ENCODE results near the gene TOP1. TPM values are rescaled to one million over a fixed set of nuclear protein-coding genes. Genes with fewer than 3 reads are reported as not detected.
"Not testable (repeated sequence)": the region's sequence is repeated elsewhere in the genome, so short reads cannot be mapped to it uniquely, and the experiment has no call there.

Gene TOP1
- total RNA-seq, 1 donor from 2014 or later = 17.2 TPM

DNA sequence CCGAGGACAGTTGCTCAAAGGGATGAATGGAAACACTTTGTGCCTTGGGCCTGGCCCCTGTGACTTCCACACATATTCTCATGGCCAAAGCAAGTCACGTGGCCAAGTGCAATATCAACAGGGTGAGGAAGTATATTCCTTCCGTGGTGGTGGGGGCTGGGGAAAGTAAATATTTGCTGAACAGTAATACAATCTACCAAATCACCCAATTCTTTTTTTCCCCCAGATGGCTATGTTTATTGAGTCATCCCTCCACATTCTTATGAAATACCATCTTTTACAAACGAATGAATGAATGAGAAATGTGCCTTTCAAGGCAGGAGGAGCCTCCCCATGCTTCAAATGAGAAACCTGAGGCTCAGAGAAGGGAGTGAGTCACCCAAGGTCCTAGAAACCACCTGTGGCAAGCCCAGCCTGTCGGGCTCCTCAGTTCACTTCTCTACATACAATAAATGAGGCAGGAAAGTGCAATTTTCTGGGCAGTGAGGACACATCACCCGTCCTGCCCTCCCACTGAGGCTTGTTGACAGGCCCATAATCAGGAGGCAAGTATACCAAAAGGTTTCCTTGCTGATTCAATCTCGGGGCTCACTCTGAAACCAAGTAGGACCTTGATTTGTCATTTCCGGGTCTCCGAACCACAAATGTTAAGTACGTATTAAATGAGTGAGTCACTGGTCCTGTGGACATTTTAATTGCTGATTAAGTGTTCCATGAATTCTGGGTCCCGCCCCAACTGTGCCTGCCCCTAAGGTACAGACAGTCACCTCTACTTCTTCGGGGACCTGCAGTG, 25.3 kb upstream of the TOP1 start:
- Histone ChIP-seq H3K36me3 (ENCODE audit: control insufficient read depth in 3 of 3, insufficient read depth in 3 of 3, low read length in 3 of 3) (no peaks in the 10 kb centered on the region), H3K9ac (ENCODE audit: low read depth in 1 of 3, low read length in 3 of 3) (no peak overlapping the region), H3K27me3 (ENCODE audit: control insufficient read depth in 3 of 3, insufficient read depth in 3 of 3, low read length in 3 of 3) (no peaks in the 10 kb centered on the region), H3K4me3 (ENCODE audit: low read length in 3 of 3) (no peak overlapping the region), H3K27ac (ENCODE audit: low read depth, low read length) (peak overlapping the region; percentile 70), H3K4me1 (ENCODE audit: control insufficient read depth in 3 of 3, insufficient read depth in 3 of 3, low read length in 3 of 3) (peaks cover 18 to 48% (median 33%) of the 10 kb centered on the region in 3 donors), H3K9me3 (ENCODE audit: control insufficient read depth in 3 of 3, low read length in 3 of 3) (peaks cover 3 to 6% (median 4%) of the 10 kb centered on the region in 3 donors)

DNA sequence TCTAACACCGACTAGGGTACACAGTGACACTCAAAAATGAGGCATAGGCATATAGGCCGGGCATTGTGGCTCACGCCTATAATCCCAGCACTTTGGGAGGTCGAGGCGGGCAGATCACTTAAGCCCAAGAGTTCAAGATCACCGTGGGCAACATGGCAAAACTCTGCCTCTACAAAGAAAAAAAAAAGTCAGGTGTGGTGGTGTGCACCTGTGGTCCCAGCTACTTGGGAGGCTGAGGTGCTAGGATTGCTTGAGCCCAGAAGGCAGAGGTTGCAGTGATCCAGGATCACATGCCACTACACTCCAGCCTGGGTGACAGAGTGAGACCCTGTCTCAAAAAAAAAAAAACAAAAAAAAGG, 24.7 kb upstream of the TOP1 start:
- peak overlapping the region; percentile 70 for H3K27ac ChIP-seq (ENCODE audit: low read depth, low read length)
- H3K4me1 ChIP-seq (ENCODE audit: control insufficient read depth in 3 of 3, insufficient read depth in 3 of 3, low read length in 3 of 3) = peaks cover 20 to 48% (median 33%) of the 10 kb centered on the region in 3 donors
- not testable (repeated sequence) for H3K9ac ChIP-seq (ENCODE audit: low read depth in 1 of 3, low read length in 3 of 3)

DNA sequence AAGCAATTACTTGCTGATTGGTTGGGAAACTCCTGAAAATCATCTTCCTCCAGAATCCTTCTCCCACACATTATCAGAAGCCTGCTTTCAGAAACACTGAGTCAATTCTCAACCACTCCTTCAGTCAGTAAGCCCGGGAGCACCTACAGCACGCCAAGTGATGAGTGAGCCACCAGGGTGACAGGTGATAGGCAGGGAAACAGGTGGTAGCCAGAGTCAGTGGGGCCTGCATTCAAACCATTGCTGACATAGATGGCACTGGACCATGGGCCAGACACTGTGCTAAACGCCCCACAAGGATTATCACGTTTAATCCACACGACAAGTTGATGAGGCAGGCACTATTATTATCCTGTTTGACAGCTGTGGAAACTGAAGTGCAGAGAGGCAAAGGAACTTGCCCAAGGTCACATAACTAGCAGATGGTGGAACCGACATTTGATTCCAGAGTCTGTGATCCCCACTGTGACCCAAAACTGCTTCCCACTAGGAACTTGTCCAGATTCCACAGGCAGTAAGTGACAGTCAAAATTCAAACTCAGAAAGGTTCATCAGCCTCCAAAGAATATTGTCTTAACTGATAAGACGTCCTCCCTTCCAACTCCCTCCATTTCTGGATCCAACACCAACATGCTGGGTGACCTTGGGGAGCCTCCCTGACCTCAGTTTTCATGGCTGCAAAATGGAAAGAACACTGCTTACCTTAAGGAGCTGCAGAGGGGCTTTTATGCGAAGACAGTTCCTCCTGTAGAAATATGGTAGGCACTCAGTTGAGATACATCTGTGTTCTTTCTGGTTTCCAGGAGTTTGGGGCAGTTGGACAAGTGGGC, 23.9 kb upstream of the TOP1 start:
- no peak overlapping the region for H3K4me3 ChIP-seq (ENCODE audit: low read length in 3 of 3)
- H3K9ac ChIP-seq (ENCODE audit: low read depth in 1 of 3, low read length in 3 of 3) = no peak overlapping the region
- H3K9me3 ChIP-seq (ENCODE audit: control insufficient read depth in 3 of 3, low read length in 3 of 3) = peaks cover 3 to 6% (median 4%) of the 10 kb centered on the region in 3 donors
- H3K4me1 ChIP-seq (ENCODE audit: control insufficient read depth in 3 of 3, insufficient read depth in 3 of 3, low read length in 3 of 3) = peaks cover 20 to 48% (median 33%) of the 10 kb centered on the region in 3 donors
- no peaks in the 10 kb centered on the region for H3K27me3 ChIP-seq (ENCODE audit: control insufficient read depth in 3 of 3, insufficient read depth in 3 of 3, low read length in 3 of 3)
- peak overlapping the region; percentile 75 for H3K27ac ChIP-seq (ENCODE audit: low read depth, low read length)
- no peaks in the 10 kb centered on the region for H3K36me3 ChIP-seq (ENCODE audit: control insufficient read depth in 3 of 3, insufficient read depth in 3 of 3, low read length in 3 of 3)

More for the DNA sequence above, 24.7 kb upstream of the TOP1 start:
- not testable (repeated sequence) for H3K9me3 ChIP-seq (ENCODE audit: control insufficient read depth in 3 of 3, low read length in 3 of 3); H3K27me3 ChIP-seq (ENCODE audit: control insufficient read depth in 3 of 3, insufficient read depth in 3 of 3, low read length in 3 of 3); H3K4me3 ChIP-seq (ENCODE audit: low read length in 3 of 3); H3K36me3 ChIP-seq (ENCODE audit: control insufficient read depth in 3 of 3, insufficient read depth in 3 of 3, low read length in 3 of 3)

DNA sequence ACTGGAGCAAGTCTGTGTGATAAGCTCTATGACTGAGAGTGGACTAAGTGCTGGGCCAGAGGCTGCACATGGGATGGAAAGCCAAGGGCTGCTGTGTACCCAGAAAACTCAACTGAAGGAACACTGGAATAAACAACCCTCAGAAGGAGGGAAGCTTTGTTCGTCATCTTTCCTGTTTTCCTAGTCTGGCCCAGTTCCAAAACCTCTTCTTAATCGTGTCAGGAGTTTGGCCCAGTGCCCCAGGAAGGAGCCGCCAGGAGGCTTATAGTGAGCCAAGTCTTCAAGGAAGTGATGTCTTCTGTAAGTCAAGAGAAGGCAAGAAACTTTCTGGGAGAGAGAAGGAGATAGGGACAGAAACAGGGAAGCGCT, 23.3 kb upstream of the TOP1 start:
- H3K4me1 ChIP-seq (ENCODE audit: control insufficient read depth in 3 of 3, insufficient read depth in 3 of 3, low read length in 3 of 3) = peaks cover 20 to 48% (median 33%) of the 10 kb centered on the region in 3 donors
- peak overlapping the region; percentile 75 for H3K27ac ChIP-seq (ENCODE audit: low read depth, low read length)

DNA sequence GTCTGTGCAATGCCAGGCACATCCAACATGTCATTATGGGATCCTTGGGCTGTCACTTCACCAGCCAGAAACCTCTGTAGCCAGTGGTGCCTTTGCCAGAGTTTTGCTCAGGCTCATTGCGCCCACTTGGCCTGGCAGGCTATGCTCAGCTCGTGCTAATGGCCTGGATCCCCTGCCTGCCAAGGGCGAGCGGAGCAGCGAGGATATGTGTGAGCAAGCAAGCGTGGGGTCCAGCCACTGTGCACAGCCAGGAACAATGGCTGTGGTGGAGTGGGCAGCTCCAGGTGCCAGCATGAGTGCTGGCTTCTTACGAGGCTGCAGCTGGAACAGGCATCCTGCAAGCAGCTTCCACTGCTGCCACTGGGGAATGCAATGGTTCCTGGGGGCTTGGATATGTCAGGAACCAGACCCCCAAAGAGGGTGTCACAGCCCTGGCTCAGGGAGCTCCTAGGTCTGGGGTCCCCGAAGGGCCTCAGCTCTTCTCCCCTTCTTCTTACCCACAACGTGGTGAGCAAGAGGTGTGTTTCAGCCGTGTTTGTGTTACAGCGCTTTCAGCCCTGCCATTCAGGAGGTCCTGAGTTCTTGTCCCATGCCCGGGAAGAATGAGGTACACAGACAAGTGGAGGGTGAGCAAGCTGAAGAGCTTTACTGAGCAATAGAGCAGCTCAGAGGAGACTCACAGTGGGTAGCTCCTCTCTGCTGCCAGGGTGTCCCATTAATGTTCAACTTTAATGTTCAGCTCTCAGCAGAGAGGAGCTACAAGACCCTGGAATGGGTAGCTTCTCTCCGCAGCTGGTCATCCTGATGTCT, 22.3 kb upstream of the TOP1 start:
- peaks cover 20 to 48% (median 33%) of the 10 kb centered on the region in 3 donors for H3K4me1 ChIP-seq (ENCODE audit: control insufficient read depth in 3 of 3, insufficient read depth in 3 of 3, low read length in 3 of 3)
- no peak overlapping the region for H3K9ac ChIP-seq (ENCODE audit: low read depth in 1 of 3, low read length in 3 of 3)
- H3K36me3 ChIP-seq (ENCODE audit: control insufficient read depth in 3 of 3, insufficient read depth in 3 of 3, low read length in 3 of 3) = no peaks in the 10 kb centered on the region
- peak overlapping the region in 1 of 3 donors; percentile 15 for H3K4me3 ChIP-seq (ENCODE audit: low read length in 3 of 3)
- H3K27ac ChIP-seq (ENCODE audit: low read depth, low read length) = no peak overlapping the region
- H3K9me3 ChIP-seq (ENCODE audit: control insufficient read depth in 3 of 3, low read length in 3 of 3) = peaks cover 3 to 6% (median 4%) of the 10 kb centered on the region in 3 donors
- no peaks in the 10 kb centered on the region for H3K27me3 ChIP-seq (ENCODE audit: control insufficient read depth in 3 of 3, insufficient read depth in 3 of 3, low read length in 3 of 3)

More for the DNA sequence above, 23.3 kb upstream of the TOP1 start:
- Histone ChIP-seq H3K27me3 (ENCODE audit: control insufficient read depth in 3 of 3, insufficient read depth in 3 of 3, low read length in 3 of 3) (no peaks in the 10 kb centered on the region), H3K9me3 (ENCODE audit: control insufficient read depth in 3 of 3, low read length in 3 of 3) (peaks cover 3 to 6% (median 4%) of the 10 kb centered on the region in 3 donors), H3K36me3 (ENCODE audit: control insufficient read depth in 3 of 3, insufficient read depth in 3 of 3, low read length in 3 of 3) (no peaks in the 10 kb centered on the region), H3K9ac (ENCODE audit: low read depth in 1 of 3, low read length in 3 of 3) (no peak overlapping the region), H3K4me3 (ENCODE audit: low read length in 3 of 3) (peak overlapping the region in 1 of 3 donors; percentile 8)

DNA sequence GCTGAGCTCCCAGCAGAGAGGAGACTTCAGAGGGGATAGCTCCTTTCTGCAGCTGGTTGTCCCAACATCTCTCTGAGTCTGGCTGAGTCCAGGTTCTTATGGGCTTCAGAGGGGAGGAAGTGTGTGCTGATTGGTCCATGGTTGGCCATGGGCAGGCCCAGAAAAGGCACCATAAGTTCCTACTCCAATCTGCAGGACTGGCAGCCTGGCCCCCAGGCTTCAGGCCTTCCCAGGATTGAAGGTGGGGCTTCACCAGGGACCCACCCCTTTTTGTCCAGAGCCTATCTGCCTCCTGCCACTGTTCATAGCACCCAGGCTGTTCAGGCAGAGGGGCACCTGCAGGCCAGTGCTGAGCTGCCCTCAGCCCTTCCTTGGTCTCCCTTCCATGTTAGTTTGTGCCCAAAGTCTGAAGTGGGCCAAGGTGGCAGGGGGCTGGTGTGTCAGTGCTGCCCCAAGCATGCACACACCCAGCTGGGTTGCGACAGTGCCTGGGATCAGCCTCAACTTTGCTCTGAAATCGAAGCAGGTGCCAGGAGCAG, 21.6 kb upstream of the TOP1 start:
- Histone ChIP-seq H3K4me3 (ENCODE audit: low read length in 3 of 3) (no peak overlapping the region), H3K27me3 (ENCODE audit: control insufficient read depth in 3 of 3, insufficient read depth in 3 of 3, low read length in 3 of 3) (no peaks in the 10 kb centered on the region), H3K36me3 (ENCODE audit: control insufficient read depth in 3 of 3, insufficient read depth in 3 of 3, low read length in 3 of 3) (no peaks in the 10 kb centered on the region), H3K27ac (ENCODE audit: low read depth, low read length) (no peak overlapping the region), H3K9ac (ENCODE audit: low read depth in 1 of 3, low read length in 3 of 3) (no peak overlapping the region), H3K9me3 (ENCODE audit: control insufficient read depth in 3 of 3, low read length in 3 of 3) (peaks cover 3 to 6% (median 4%) of the 10 kb centered on the region in 3 donors), H3K4me1 (ENCODE audit: control insufficient read depth in 3 of 3, insufficient read depth in 3 of 3, low read length in 3 of 3) (peaks cover 20 to 48% (median 33%) of the 10 kb centered on the region in 3 donors)

DNA sequence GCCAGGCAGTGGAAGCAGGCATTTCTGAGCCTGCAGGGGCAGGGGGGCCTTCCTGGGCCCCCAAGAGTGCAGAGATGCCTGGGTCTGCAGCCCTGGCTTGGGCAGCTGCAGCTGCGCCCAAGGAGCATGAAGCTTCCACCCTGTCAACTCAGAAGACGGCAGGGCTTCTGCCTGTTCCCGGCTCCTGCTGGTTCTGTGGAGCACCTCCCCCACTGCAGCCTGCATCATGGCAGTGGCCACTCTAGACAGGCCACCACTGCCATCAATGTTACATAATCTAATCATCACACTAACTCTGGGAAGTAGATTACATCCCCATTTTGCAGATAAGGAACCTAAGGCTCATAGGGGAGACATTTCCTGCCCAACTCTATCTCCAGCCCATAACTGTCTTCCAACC, 21.1 kb upstream of the TOP1 start:
- no peak overlapping the region for H3K9ac ChIP-seq (ENCODE audit: low read depth in 1 of 3, low read length in 3 of 3)
- H3K4me3 ChIP-seq (ENCODE audit: low read length in 3 of 3) = no peak overlapping the region
- no peak overlapping the region for H3K27ac ChIP-seq (ENCODE audit: low read depth, low read length)
- H3K36me3 ChIP-seq (ENCODE audit: control insufficient read depth in 3 of 3, insufficient read depth in 3 of 3, low read length in 3 of 3) = no peaks in the 10 kb centered on the region
- no peaks in the 10 kb centered on the region for H3K27me3 ChIP-seq (ENCODE audit: control insufficient read depth in 3 of 3, insufficient read depth in 3 of 3, low read length in 3 of 3)
- H3K4me1 ChIP-seq (ENCODE audit: control insufficient read depth in 3 of 3, insufficient read depth in 3 of 3, low read length in 3 of 3) = peaks cover 21 to 48% (median 33%) of the 10 kb centered on the region in 3 donors
- H3K9me3 ChIP-seq (ENCODE audit: control insufficient read depth in 3 of 3, low read length in 3 of 3) = peaks cover 3 to 6% (median 4%) of the 10 kb centered on the region in 3 donors

DNA sequence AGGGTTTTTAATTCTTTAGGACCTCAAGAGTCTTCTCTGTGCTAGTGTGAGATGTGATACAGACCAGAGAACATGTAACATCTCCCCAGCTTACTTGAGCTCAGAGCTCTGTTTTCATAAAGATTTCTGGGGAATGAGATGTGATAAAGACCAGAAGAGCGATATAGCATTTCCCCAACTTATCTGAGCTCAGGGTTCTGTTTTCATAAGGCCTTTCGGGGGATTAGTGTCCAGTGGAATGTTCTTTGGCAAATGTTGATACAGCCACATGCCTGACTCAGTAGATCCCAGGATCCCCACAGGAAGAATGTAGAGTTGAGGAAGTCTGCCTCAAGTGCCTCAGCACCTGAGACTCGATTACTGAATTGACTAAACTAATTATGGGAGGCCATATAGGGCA, 18.7 kb upstream of the TOP1 start:
- H3K27ac ChIP-seq (ENCODE audit: low read depth, low read length) = no peak overlapping the region
- H3K9ac ChIP-seq (ENCODE audit: low read depth in 1 of 3, low read length in 3 of 3) = no peak overlapping the region
- H3K4me1 ChIP-seq (ENCODE audit: control insufficient read depth in 3 of 3, insufficient read depth in 3 of 3, low read length in 3 of 3) = peaks cover 12 to 30% (median 18%) of the 10 kb centered on the region in 3 donors
- no peaks in the 10 kb centered on the region for H3K27me3 ChIP-seq (ENCODE audit: control insufficient read depth in 3 of 3, insufficient read depth in 3 of 3, low read length in 3 of 3)
- H3K4me3 ChIP-seq (ENCODE audit: low read length in 3 of 3) = no peak overlapping the region
- H3K36me3 ChIP-seq (ENCODE audit: control insufficient read depth in 3 of 3, insufficient read depth in 3 of 3, low read length in 3 of 3) = no peaks in the 10 kb centered on the region
- peaks cover 3 to 6% (median 4%) of the 10 kb centered on the region in 3 donors for H3K9me3 ChIP-seq (ENCODE audit: control insufficient read depth in 3 of 3, low read length in 3 of 3)

DNA sequence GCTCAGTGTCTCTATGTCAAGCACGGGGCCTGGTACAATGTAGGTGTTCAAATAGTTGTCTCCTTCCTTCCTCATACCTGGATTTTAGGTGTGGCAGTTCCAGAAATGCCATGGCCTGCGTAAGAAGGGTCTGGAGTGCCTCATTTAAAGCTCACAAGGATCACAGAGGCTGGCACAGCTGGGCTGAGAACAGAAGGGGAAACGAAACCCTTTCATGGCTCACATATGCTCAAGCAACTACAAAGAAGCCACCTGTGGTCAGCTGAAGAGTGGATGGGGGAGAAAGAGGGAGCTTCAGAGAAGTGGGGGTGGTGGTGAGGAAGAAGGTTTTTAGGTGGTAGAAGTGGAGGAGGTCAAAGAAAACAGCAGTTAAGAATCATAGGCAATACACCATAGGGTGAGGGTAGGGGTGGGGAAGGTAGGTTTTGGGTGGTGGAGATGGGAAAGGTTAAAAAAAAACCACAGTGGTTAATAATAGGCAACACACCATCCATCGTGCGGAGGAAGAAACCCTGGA, 17.0 kb upstream of the TOP1 start:
- peaks cover 0 to 2% (median under 1%) of the 10 kb centered on the region in 3 donors for H3K9me3 ChIP-seq (ENCODE audit: control insufficient read depth in 3 of 3, low read length in 3 of 3)
- H3K36me3 ChIP-seq (ENCODE audit: control insufficient read depth in 3 of 3, insufficient read depth in 3 of 3, low read length in 3 of 3) = no peaks in the 10 kb centered on the region
- no peak overlapping the region for H3K4me3 ChIP-seq (ENCODE audit: low read length in 3 of 3)
- H3K4me1 ChIP-seq (ENCODE audit: control insufficient read depth in 3 of 3, insufficient read depth in 3 of 3, low read length in 3 of 3) = peaks cover 0 to 18% (median 14%) of the 10 kb centered on the region in 3 donors
- no peaks in the 10 kb centered on the region for H3K27me3 ChIP-seq (ENCODE audit: control insufficient read depth in 3 of 3, insufficient read depth in 3 of 3, low read length in 3 of 3)
- no peak overlapping the region for H3K27ac ChIP-seq (ENCODE audit: low read depth, low read length)
- H3K9ac ChIP-seq (ENCODE audit: low read depth in 1 of 3, low read length in 3 of 3) = no peak overlapping the region

Data from skeletal muscle tissue (tissue), 4 donors.